GM19467 (cell line): ENCODE data around the gene RAB40A.
"Not testable (repeated sequence)": the region's sequence is repeated elsewhere in the genome, so short reads cannot be mapped to it uniquely, and the experiment has no call there.

ENCODE experiments used
- ATAC-seq: cut with Tn5 transposase; IDR thresholded peaks from one replicate; pipeline ENCODE4 v1.9.1; 2021; ENCODE audit warnings: mild to moderate bottlenecking, moderate library complexity; ENCODE audit not compliant: unreplicated experiment

The RAB40A gene

DNA sequence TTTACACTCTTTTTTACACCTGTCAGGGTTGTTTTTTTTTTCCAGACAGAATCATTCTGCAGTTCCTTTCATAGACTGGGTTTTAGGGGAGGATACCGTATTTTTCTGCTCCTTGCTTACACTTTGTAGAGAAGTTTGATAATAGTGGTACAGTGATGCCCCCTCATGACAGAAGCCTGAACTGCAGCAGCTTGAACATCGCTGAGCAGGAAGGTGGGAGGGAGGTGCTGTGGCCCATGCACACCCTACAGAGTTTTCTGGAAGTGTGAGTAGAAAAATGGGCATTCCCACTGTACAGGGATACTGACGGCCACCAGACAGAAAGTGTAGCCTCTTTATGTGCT, 54.5 kb downstream of the RAB40A start:
- ATAC-seq, result peak; percentile 96

DNA sequence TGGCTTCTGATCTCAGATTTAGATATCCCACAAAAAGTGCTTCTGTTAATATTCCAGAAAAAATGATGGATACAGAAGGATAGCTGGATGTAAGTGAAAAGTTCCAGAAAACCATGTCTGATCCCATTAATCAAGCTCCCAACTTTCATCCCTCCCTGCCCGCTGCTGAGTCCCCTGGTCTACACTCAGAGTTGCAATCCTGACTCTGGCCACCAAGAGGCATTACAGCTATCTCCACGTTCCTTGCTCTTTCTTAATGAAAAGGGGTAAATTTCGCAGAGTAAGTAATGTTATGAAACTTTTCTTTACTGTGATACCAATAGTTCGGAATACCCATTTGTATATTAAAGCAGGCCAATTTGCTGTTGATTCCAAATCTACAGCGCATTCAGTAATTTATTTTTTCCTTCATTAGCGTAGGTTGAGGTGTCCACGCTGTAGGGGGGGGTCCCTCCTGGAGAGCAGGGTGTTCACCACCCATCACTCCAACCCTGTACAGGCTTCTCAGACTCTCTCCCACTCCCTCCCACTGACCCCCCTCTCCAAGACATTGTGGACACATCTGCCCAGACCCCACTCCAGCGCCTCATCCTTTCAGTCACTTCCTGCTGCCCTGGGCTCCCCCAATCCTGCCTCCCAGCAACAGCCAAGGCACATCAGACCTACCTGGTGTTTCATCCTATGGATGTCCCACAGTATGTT, 55.1 kb downstream of the RAB40A start:
- ATAC-seq, result peak; percentile 61

DNA sequence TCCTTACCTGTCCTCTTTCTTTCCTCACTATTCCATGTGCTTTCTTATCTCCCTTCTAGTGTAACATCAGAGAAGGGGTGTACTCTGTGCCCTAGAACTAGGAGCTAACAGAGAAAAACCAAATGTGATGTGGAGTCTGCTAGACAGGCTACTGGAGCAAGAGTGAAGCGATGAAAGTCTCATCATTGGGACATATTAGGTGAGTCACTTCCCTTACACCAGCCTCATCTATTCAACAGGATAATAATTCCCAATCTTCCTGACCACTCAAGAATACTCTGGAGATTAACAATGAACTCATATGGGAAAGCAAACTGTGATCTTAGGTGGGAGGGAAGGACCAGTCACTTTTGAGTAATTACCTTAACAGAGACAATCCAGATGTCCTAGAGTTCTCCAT, 58.1 kb downstream of the RAB40A start:
- ATAC-seq, result no peak

DNA sequence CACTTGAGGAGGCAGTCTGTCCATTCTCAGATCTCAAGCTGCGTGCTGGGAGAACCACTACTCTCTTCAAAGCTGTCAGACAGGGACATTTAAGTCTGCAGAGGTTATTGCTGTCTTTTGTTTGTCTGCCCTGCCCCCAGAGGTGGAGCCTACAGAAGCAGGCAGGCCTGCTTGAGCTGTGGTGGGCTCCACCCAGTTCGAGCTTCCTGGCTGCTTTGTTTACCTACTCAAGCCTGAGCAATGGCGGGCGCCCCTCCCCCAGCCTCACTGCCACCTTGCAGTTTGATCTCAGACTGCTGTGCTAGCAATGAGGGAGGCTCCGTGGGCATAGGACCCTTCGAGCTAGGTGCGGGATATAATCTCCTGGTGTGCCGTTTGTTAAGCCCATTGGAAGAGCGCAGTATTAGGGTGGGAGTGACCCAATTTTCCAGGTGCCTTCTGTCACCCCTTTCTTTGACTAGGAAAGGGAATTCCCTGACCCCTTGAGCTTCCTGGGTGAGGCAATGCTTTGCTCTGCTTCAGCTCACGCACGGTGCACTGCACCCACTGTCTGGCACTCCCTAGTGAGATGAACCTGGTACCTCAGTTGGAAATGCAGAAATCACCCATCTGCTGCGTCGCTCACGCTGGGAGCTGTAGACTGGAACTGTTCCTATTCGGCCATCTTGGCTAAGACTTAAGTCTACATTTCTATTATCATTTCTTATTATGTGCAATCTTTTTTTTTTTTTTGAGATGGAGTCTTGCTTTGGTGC, 59.1 kb downstream of the RAB40A start:
- ATAC-seq, result not testable (repeated sequence)

DNA sequence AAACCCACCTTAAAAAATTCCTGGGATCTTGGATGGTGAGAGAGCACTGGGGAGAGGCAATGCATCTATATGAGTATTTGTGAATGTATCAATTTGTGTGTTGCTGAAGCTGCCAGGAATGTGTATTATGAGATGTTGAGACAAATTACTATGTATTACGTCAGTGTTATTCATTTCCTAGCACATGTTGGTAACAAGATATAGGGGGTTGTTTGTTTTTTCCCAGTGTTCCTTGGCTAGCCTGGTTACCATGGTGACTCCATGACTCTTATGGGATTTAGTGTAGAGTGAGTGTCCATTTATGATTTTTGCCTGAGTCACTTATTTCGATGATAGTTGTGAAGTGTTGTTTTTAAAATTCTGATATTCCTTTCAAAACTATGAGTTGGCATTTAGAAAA, 65.6 kb downstream of the RAB40A start:
- ATAC-seq, result no peak
